ENCODE measurements around the gene C11orf16. TPM values are rescaled to one million over a fixed set of nuclear protein-coding genes. Genes with fewer than 3 reads are reported as not detected.

Gene C11orf16
- polyA plus RNA-seq, 2 of the 4 experiments (the other 2 are of a cell fraction) = not detected

GRCh38 chr11:8928205-8928604 is 4.5 kb downstream of the C11orf16 start:
- no peak overlapping the region for H3K4me2 ChIP-seq
- ChIA-PET POLR2A (no interaction called here), CTCF (interaction anchor here (1.1 to 3.5 kb wide), 4 partner anchors 10 to 31 kb away, joined by 3 to 17 read pairs (median 8); no protein-coding TSS in a partner anchor)
- ATAC-seq (no peak), DNase-seq (ENCODE audit: low read depth in 1 of 2, low spot score in 1 of 2) (no peak), FAIRE-seq (no peak)
- no peak overlapping the region for H3K27ac ChIP-seq
- H3K9me3 ChIP-seq = no peaks in the 10 kb centered on the region
- no peaks in the 10 kb centered on the region for H3K4me1 ChIP-seq
- TF ChIP-seq CBX2 (IDR thresholded peaks at IDR 0.05; ENCODE audit: borderline replicate concordance, low read depth) = no peak
- no peak for TF ChIP-seq JUN (IDR thresholded peaks at IDR 0.05)
- TF ChIP-seq EP300 (IDR thresholded peaks at IDR 0.05) = no peak
- TF ChIP-seq FOXS1 (CRISPR knock-in tag; IDR thresholded peaks at IDR 0.05) = no peak
- TF ChIP-seq, protein P1, sequence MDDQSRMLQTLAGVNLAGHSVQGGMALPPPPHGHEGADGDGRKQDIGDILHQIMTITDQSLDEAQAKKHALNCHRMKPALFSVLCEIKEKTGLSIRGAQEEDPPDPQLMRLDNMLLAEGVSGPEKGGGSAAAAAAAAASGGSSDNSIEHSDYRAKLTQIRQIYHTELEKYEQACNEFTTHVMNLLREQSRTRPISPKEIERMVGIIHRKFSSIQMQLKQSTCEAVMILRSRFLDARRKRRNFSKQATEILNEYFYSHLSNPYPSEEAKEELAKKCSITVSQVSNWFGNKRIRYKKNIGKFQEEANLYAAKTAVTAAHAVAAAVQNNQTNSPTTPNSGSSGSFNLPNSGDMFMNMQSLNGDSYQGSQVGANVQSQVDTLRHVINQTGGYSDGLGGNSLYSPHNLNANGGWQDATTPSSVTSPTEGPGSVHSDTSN (IDR thresholded peaks at IDR 0.05) = no peak
- WGBS (ENCODE audit: missing lambda C conversion rate) = 92% methylated on average over 4 of the region's 4 CpGs
- H3K4me3 ChIP-seq = no peak overlapping the region

- ChIA-PET CTCF (interaction anchor here (0.7 to 3.5 kb wide), 4 partner anchors 9 to 32 kb away, joined by 3 to 17 read pairs (median 8); no protein-coding TSS in a partner anchor), POLR2A (no interaction called here)
- FAIRE-seq = no peak
Measured at GRCh38 chr11:8927233-8927632, 5.5 kb downstream of the C11orf16 start.

GRCh38 chr11:8926236-8926635 is 6.5 kb downstream of the C11orf16 start:
- WGBS (ENCODE audit: missing lambda C conversion rate) = 90% methylated on average over 5 of the region's 5 CpGs
- ChIA-PET CTCF (interaction anchor here (1.4 to 3.5 kb wide), 3 partner anchors 12 to 211 kb away, joined by 8 to 17 read pairs (median 13); no protein-coding TSS in a partner anchor), POLR2A (interaction anchor here (0.7 kb wide), 1 partner anchor 332 kb away, joined by 3 read pairs; no protein-coding TSS in a partner anchor)
- FAIRE-seq (no peak), DNase-seq (ENCODE audit: low read depth in 1 of 2, low spot score in 1 of 2) (no peak), ATAC-seq (no peak)
- no peaks in the 10 kb centered on the region for H3K4me1 ChIP-seq
- H3K9me3 ChIP-seq = no peaks in the 10 kb centered on the region
- H3K4me2 ChIP-seq = no peak overlapping the region
- H3K4me3 ChIP-seq = no peak overlapping the region
- H3K27ac ChIP-seq = no peak overlapping the region
- no peak for TF ChIP-seq ELK1 (IDR thresholded peaks at IDR 0.05; ENCODE audit: low read depth, low read length)

More at GRCh38 chr11:8927233-8927632, 5.5 kb downstream of the C11orf16 start:
- H3K4me3 ChIP-seq = no peak overlapping the region
- no peaks in the 10 kb centered on the region for H3K9me3 ChIP-seq
- no peak for DNase-seq (ENCODE audit: low read depth in 1 of 2, low spot score in 1 of 2)
- WGBS (ENCODE audit: missing lambda C conversion rate) = 88% methylated on average over 5 of the region's 5 CpGs
- no peak overlapping the region for H3K27ac ChIP-seq
- TF ChIP-seq TP53 (CRISPR knock-in tag; IDR thresholded peaks at IDR 0.05) = no peak
- no peak for TF ChIP-seq SREBF2 (IDR thresholded peaks at IDR 0.05)
- TF ChIP-seq FOSB (CRISPR knock-in tag; IDR thresholded peaks at IDR 0.05) = no peak
- TF ChIP-seq ESRRA (IDR thresholded peaks at IDR 0.05; ENCODE audit: borderline replicate concordance, low read length) = no peak
- TF ChIP-seq ZC3H11A (IDR thresholded peaks at IDR 0.05) = no peak
- no peak for TF ChIP-seq HOXB5 (CRISPR knock-in tag; IDR thresholded peaks at IDR 0.05)
- TF ChIP-seq CBX2 (IDR thresholded peaks at IDR 0.05; ENCODE audit: borderline replicate concordance, low read depth) = no peak
- no peak for TF ChIP-seq POLR2AphosphoS2 (conservative IDR thresholded peaks at IDR 0.05; ENCODE audit: low read length)
- no peak for TF ChIP-seq POLR2A (IDR thresholded peaks at IDR 0.05; ENCODE audit: low read length)
- no peak for TF ChIP-seq CEBPB (IDR thresholded peaks at IDR 0.05)
- TF ChIP-seq TFCP2L1 (CRISPR knock-in tag; IDR thresholded peaks at IDR 0.05) = no peak
- TF ChIP-seq RFX5 (IDR thresholded peaks at IDR 0.05) = no peak
- no peak for TF ChIP-seq EHMT2 (IDR thresholded peaks at IDR 0.05; ENCODE audit: low read depth)
- TF ChIP-seq, protein P2, sequence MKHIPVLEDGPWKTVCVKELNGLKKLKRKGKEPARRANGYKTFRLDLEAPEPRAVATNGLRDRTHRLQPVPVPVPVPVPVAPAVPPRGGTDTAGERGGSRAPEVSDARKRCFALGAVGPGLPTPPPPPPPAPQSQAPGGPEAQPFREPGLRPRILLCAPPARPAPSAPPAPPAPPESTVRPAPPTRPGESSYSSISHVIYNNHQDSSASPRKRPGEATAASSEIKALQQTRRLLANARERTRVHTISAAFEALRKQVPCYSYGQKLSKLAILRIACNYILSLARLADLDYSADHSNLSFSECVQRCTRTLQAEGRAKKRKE (CRISPR knock-in tag; IDR thresholded peaks at IDR 0.05; ENCODE audit: low read depth) = no peak
- TF ChIP-seq RNF2 (IDR thresholded peaks at IDR 0.05; ENCODE audit: borderline replicate concordance, low read depth) = no peak
- no peak for TF ChIP-seq EP300 (IDR thresholded peaks at IDR 0.05)
- TF ChIP-seq, protein P1 (IDR thresholded peaks at IDR 0.05) = no peak
- TF ChIP-seq CBX8 (IDR thresholded peaks at IDR 0.05) = no peak
- TF ChIP-seq FOSL2 (IDR thresholded peaks at IDR 0.05) = no peak
- no peak for TF ChIP-seq FOSL2 (CRISPR knock-in tag; IDR thresholded peaks at IDR 0.05)
- H3K4me1 ChIP-seq = no peaks in the 10 kb centered on the region
- H3K4me2 ChIP-seq = no peak overlapping the region
- ATAC-seq = no peak

All from A549 (cell line).